NT2/D1 (cell line): Measurements from ENCODE around the gene DYNC2LI1.
"Not testable (repeated sequence)": the region's sequence is repeated elsewhere in the genome, so short reads cannot be mapped to it uniquely, and the experiment has no call there.

Experiments used
- DNase-seq: peaks from one replicate; pipeline ENCODE4 v3.0.0-alpha.2; 2011; ENCODE audit warnings: low read depth, low spot score
- H3K27me3 ChIP-seq: 2 replicates; pipeline ENCODE4 v1.6.0; 2011; ENCODE audit warnings: mild to moderate bottlenecking; ENCODE audit not compliant: insufficient read length, insufficient read depth
- H3K36me3 ChIP-seq: 2 replicates; pipeline ENCODE4 v1.6.1; 2011; ENCODE audit warnings: mild to moderate bottlenecking, low read length, mixed read lengths; ENCODE audit not compliant: insufficient read depth, insufficient read length
- H3K4me1 ChIP-seq: 2 replicates; pipeline ENCODE4 v1.5.1; 2011; ENCODE audit not compliant: insufficient read depth, insufficient read length
- H3K4me3 ChIP-seq: 2 replicates; pipeline ENCODE4 v1.5.1; 2011; ENCODE audit warnings: low read depth; ENCODE audit not compliant: insufficient read length
- H3K9ac ChIP-seq: 2 replicates; pipeline ENCODE4 v1.6.0; 2011; ENCODE audit warnings: low read depth; ENCODE audit not compliant: insufficient read length
- H3K9me3 ChIP-seq: 2 replicates; pipeline ENCODE4 v1.5.1; 2011; ENCODE audit warnings: mild to moderate bottlenecking, low read length; ENCODE audit not compliant: insufficient read depth
- SUZ12 ChIP-seq: IDR thresholded peaks from 2 replicates; pipeline ENCODE4 v1.6.1; 2011; ENCODE audit not compliant: insufficient read length, insufficient read depth; ENCODE audit errors: extremely low read depth
- YY1 ChIP-seq: IDR thresholded peaks from 2 replicates; pipeline ENCODE4 v1.6.1; 2011; ENCODE audit not compliant: insufficient read length, insufficient read depth
- ZNF274 ChIP-seq: IDR thresholded peaks from 2 replicates; pipeline ENCODE4 v1.6.1; 2011; ENCODE audit warnings: mild to moderate bottlenecking, low read depth, low read length

DYNC2LI1 gene

GRCh38 chr2:43773876-43774613, at the start of gene DYNC2LI1:
Gene DYNC2LI1, plus strand, starts transcription at chr2:43774039. Its CDS starts 100 bp downstream, at chr2:43774139.
- TF ChIP-seq ZNF274 (no peak), YY1 (no peak), SUZ12 (no peak)
- Histone ChIP-seq H3K4me3 (peak within 1 kb of the TSS; percentile 63), H3K9me3 (no peaks in the 10 kb centered on the region), H3K4me1 (no peaks in the 10 kb centered on the region), H3K36me3 (peaks cover 6% of the 10 kb centered on the region), H3K9ac (peak within 1 kb of the TSS; percentile 70), H3K27me3 (no peaks in the 10 kb centered on the region)
- peak; percentile 83 for DNase-seq

- Histone ChIP-seq H3K36me3 (no peaks in the 10 kb centered on the region), H3K27me3 (no peaks in the 10 kb centered on the region), H3K4me3 (no peak overlapping the region), H3K9ac (no peak overlapping the region), H3K4me1 (peaks cover 2% of the 10 kb centered on the region), H3K9me3 (no peaks in the 10 kb centered on the region)
- TF ChIP-seq SUZ12: no peak
- no peak for DNase-seq
These were observed 48.9 kb upstream of the DYNC2LI1 start for GRCh38 chr2:43724728-43725526.

DNA sequence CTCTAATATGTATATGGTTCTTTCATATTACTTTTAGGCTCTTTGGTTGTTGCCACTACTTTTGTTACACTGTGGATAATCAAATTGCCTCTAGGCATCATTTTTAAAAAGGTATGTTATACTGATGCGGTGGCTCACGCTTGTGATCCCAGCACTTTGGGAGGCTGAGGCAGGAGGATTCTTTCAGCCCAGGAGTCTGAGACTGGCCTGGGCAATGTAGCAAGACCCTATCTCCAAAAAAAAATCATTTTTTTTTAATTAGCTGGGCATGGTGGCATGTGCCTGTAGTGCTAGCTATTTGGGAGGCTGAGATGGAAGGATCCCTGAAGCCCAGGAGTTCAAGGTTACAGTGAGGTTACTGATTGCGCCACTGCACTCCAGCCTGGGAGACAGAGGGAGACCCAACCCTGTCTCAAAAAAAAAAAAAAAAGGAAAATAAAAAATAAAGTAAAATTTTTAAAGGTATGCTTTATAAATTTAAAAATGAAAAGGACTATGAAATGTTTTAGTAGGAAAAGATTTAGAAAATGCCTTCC, 48.1 kb upstream of the DYNC2LI1 start:
- no peak for DNase-seq
- Histone ChIP-seq H3K4me3 (no peak overlapping the region), H3K4me1 (peaks cover 2% of the 10 kb centered on the region), H3K36me3 (no peaks in the 10 kb centered on the region), H3K9ac (no peak overlapping the region), H3K27me3 (no peaks in the 10 kb centered on the region), H3K9me3 (no peaks in the 10 kb centered on the region)
- TF ChIP-seq SUZ12 (no peak), YY1 (no peak), ZNF274 (no peak)

GRCh38 chr2:43726961-43727633, 46.7 kb upstream of the DYNC2LI1 start:
- H3K27me3 ChIP-seq, H3K9me3 ChIP-seq, H3K36me3 ChIP-seq, H3K9ac ChIP-seq, H3K4me1 ChIP-seq, H3K4me3 ChIP-seq, DNase-seq: not testable (repeated sequence)

- no peak for TF ChIP-seq ZNF274
- no peak for TF ChIP-seq SUZ12
- no peak for TF ChIP-seq YY1
- no peaks in the 10 kb centered on the region for H3K9me3 ChIP-seq
- no peak for DNase-seq
- H3K27me3 ChIP-seq: no peaks in the 10 kb centered on the region
- H3K36me3 ChIP-seq: no peaks in the 10 kb centered on the region
- no peak overlapping the region for H3K4me3 ChIP-seq
- H3K4me1 ChIP-seq: peaks cover 2% of the 10 kb centered on the region
- no peak overlapping the region for H3K9ac ChIP-seq
These were observed 46.2 kb upstream of the DYNC2LI1 start for GRCh38 chr2:43727634-43728014.

- DNase-seq: no peak
- Histone ChIP-seq H3K27me3 (no peaks in the 10 kb centered on the region), H3K9ac (no peak overlapping the region), H3K36me3 (no peaks in the 10 kb centered on the region), H3K9me3 (no peaks in the 10 kb centered on the region), H3K4me3 (no peak overlapping the region), H3K4me1 (peaks cover 2% of the 10 kb centered on the region)
- TF ChIP-seq YY1 (no peak), SUZ12 (no peak)
These were observed 44.2 kb upstream of the DYNC2LI1 start for GRCh38 chr2:43729491-43730174.

DNA sequence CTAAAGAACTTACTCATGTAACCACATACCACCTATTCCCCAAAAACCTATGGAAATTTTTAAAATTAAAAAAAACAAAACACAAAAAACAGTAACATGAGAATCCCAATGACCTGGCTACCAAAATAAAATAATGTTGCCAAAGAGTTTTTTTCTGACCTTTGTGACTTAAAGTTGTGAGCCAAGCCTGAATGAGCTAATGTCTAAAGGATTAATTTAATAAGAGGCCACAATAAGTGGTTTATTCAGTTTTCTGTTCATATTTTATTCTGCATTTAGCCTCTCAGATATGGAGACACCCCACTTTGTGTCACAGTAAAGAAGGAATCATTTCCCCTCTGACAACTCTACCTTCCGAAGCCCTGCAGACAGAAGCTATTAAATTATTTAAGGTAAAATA, 42.6 kb upstream of the DYNC2LI1 start:
- Histone ChIP-seq H3K27me3 (no peaks in the 10 kb centered on the region), H3K36me3 (no peaks in the 10 kb centered on the region), H3K9me3 (no peaks in the 10 kb centered on the region), H3K9ac (no peak overlapping the region), H3K4me3 (no peak overlapping the region), H3K4me1 (no peaks in the 10 kb centered on the region)
- TF ChIP-seq SUZ12 (no peak), ZNF274 (no peak), YY1 (no peak)
- DNase-seq: no peak
